H1 (cell line): Measurements from ENCODE around the gene CCNY.

Experiments
- GABPA ChIP-seq: IDR thresholded peaks from 2 replicates; pipeline ENCODE4 v1.6.1; 2011; ENCODE audit warnings: mild to moderate bottlenecking, low read length, moderate library complexity, borderline replicate concordance; ENCODE audit not compliant: insufficient read depth
- HDAC2 ChIP-seq, 2 experiments: fragments of 300-600 bp in 1 of 2; sonication (generic) in 1 of 2; IDR thresholded peaks; 2 replicates each; pipeline ENCODE4 v1.6.1; 2011 to 2012; ENCODE audit warnings: low read depth in 2 of 2, low read length in 2 of 2, mild to moderate bottlenecking in 2 of 2, moderate library complexity in 2 of 2, borderline replicate concordance in 1 of 2, inconsistent platforms in 1 of 2
- JUN ChIP-seq: IDR thresholded peaks from 2 replicates; pipeline ENCODE4 v1.6.1; 2011; ENCODE audit warnings: low read depth, mild to moderate bottlenecking, improper control_type of control experiment, low read length
- POLR2A ChIP-seq, 2 experiments: IDR thresholded peaks; 1 replicate in 1 of 2; 2 replicates in 1 of 2; pipeline ENCODE4 v1.6.1; 2011; ENCODE audit warnings: low read depth in 2 of 2, low read length in 2 of 2, mild to moderate bottlenecking in 2 of 2; ENCODE audit errors: control extremely low read depth in 1 of 2
- POLR2AphosphoS5 ChIP-seq: IDR thresholded peaks from 2 replicates; pipeline ENCODE4 v1.6.1; 2011; ENCODE audit warnings: low read depth, low read length
- RFX5 ChIP-seq: IDR thresholded peaks from 2 replicates; pipeline ENCODE4 v1.6.1; 2011; ENCODE audit warnings: low read depth, low read length, improper control_type of control experiment, borderline replicate concordance
- SP1 ChIP-seq: IDR thresholded peaks from 2 replicates; pipeline ENCODE4 v1.6.1; 2011; ENCODE audit warnings: low read depth, low read length
- TF ChIP-seq, protein P1 (sequence below), 3 experiments: IDR thresholded peaks; 1 replicate in 2 of 3; 2 replicates in 1 of 3; pipeline versions ENCODE4 v1.5.1 to v1.6.1; 2011; ENCODE audit warnings: low read length in 3 of 3, mild to moderate bottlenecking in 3 of 3, inconsistent platforms in 2 of 3, low read depth in 1 of 3, moderate library complexity in 1 of 3; ENCODE audit not compliant: insufficient read depth in 1 of 3; ENCODE audit errors: control extremely low read depth in 1 of 3
- TF ChIP-seq, protein P2 (sequence below): IDR thresholded peaks from 2 replicates; pipeline ENCODE4 v1.6.1; 2012; ENCODE audit warnings: inconsistent platforms
- TF ChIP-seq, protein P3 (sequence below): IDR thresholded peaks from 2 replicates; pipeline ENCODE4 v1.6.1; 2011; ENCODE audit warnings: low read length, improper control_type of control experiment

DNA sequence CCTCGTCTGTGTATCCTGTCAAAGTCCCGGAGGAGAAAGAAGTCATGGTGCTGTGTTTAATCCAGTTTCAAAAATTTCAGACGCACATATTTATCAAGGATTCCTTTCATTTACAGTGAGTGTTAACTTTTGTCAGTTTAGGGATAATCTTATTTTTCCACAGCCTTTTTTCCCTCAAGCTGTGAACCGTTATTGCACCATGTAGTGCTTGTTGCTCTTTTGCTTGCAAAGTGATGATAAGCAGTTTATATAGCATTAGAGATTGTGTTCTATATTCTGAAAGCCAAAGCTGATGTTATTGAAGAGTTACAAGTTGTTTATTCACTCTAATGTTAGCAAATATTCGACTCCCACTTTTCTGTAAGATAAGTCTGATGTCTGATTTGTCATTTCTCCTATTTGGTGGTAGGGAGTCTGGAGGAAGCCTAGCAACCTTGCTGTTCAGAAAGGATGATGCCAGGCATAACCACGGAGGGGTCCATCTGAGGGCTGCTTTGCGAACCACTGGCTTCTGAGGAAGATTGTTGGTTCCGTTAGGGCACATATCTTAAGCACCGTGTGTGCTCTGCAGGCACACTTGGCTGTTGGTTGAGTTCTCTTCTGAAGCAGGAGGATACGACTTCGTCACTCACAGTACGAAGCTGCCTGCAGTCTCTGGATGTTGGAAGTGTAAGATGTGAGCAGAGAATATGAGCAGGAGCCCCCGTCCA is 11.7 kb downstream of the CCNY start:
- no peak for TF ChIP-seq JUN
- no peak for TF ChIP-seq POLR2A (IDR thresholded peaks at IDR 0.05; ENCODE audit: control extremely low read depth in 1 of 2, low read depth in 2 of 2, low read length in 2 of 2)
- TF ChIP-seq, protein P1, sequence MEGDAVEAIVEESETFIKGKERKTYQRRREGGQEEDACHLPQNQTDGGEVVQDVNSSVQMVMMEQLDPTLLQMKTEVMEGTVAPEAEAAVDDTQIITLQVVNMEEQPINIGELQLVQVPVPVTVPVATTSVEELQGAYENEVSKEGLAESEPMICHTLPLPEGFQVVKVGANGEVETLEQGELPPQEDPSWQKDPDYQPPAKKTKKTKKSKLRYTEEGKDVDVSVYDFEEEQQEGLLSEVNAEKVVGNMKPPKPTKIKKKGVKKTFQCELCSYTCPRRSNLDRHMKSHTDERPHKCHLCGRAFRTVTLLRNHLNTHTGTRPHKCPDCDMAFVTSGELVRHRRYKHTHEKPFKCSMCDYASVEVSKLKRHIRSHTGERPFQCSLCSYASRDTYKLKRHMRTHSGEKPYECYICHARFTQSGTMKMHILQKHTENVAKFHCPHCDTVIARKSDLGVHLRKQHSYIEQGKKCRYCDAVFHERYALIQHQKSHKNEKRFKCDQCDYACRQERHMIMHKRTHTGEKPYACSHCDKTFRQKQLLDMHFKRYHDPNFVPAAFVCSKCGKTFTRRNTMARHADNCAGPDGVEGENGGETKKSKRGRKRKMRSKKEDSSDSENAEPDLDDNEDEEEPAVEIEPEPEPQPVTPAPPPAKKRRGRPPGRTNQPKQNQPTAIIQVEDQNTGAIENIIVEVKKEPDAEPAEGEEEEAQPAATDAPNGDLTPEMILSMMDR (IDR thresholded peaks at IDR 0.05; ENCODE audit: control extremely low read depth in 1 of 3, insufficient read depth in 1 of 3, low read depth in 1 of 3, low read length in 3 of 3), result no peak
- no peak for TF ChIP-seq POLR2AphosphoS5
- TF ChIP-seq, protein P2, sequence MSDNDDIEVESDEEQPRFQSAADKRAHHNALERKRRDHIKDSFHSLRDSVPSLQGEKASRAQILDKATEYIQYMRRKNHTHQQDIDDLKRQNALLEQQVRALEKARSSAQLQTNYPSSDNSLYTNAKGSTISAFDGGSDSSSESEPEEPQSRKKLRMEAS, result no peak
- TF ChIP-seq RFX5, result no peak
- no peak for TF ChIP-seq GABPA
- TF ChIP-seq HDAC2 (IDR thresholded peaks at IDR 0.05; ENCODE audit: borderline replicate concordance in 1 of 2, low read depth in 2 of 2, low read length in 2 of 2), result no peak
- TF ChIP-seq, protein P3, sequence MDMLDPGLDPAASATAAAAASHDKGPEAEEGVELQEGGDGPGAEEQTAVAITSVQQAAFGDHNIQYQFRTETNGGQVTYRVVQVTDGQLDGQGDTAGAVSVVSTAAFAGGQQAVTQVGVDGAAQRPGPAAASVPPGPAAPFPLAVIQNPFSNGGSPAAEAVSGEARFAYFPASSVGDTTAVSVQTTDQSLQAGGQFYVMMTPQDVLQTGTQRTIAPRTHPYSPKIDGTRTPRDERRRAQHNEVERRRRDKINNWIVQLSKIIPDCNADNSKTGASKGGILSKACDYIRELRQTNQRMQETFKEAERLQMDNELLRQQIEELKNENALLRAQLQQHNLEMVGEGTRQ, result no peak
- TF ChIP-seq SP1, result no peak
